ENCODE results near the gene BHLHE40.
A peak's percentile ranks its signal among the peaks of the same experiment; 100 is the strongest.

Gene BHLHE40

DNA sequence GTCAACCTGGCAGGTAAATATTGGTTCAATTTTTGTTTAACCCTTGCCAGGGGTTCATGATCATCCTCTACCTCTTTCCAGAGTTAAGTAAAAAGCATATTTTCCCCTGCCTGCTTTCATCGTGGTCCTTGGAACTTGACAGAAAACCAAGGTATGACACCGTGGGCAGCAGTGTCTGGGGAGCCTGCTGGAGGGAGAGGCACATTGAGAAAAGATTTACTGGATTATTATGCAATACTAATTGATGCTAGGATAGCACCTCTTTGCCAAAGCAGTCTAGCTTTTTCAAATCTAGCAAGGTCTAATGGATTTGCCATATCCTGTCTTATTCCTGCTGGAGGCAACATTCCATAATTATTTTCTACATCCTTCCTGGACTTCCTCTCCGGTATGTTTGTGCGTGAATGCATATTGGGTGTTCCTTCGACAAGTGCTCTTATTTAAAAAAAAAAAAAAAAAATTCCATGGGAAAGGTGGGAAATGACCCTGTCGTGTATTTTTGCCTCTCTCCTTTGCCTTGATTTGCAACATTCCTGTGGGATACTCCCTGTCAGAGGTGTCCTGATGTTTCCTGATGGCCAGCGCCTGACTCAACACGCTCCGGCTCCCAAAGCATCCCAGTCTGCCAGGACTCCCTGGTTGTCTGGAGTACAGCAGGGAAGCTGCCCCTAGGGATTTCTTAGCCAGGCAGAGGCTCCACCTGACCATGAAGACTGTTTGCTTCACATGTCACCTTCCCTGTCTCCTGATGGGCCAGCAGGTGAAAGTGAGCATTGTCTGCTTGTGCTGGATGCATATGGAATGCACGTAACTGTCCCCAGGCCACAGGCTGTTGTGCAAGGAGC is 6.3 kb downstream of the BHLHE40 start:
- peak; percentile 9 for ATAC-seq
- TF ChIP-seq POU6F1 (CRISPR knock-in tag; IDR thresholded peaks at IDR 0.05; ENCODE audit: borderline replicate concordance, low read depth) (no peak), ISL1 (CRISPR knock-in tag; IDR thresholded peaks at IDR 0.05) (no peak), OSR1 (CRISPR knock-in tag; IDR thresholded peaks at IDR 0.05) (no peak), RARB (CRISPR knock-in tag; IDR thresholded peaks at IDR 0.05) (peak; percentile 65; the same call in 1 of the 2 replicates), PPARA (CRISPR knock-in tag; IDR thresholded peaks at IDR 0.05; ENCODE audit: borderline replicate concordance) (no peak), CREB5 (CRISPR knock-in tag; IDR thresholded peaks at IDR 0.05; ENCODE audit: low read depth) (no peak; the same call in 1 of the 2 replicates), ZFP3 (CRISPR knock-in tag; IDR thresholded peaks at IDR 0.05) (no peak), PATZ1 (CRISPR knock-in tag; IDR thresholded peaks at IDR 0.05; ENCODE audit: borderline replicate concordance) (0 out of 2 replicates have a peak, but pooled peaks have one; percentile 24), CSDC2 (CRISPR knock-in tag; IDR thresholded peaks at IDR 0.05) (no peak), ESRRG (CRISPR knock-in tag; IDR thresholded peaks at IDR 0.05) (0 out of 2 replicates have a peak, but pooled peaks have one; percentile 30), TSHZ2 (CRISPR knock-in tag; IDR thresholded peaks at IDR 0.05) (no peak), ZC3H10 (CRISPR knock-in tag; IDR thresholded peaks at IDR 0.05) (peak; percentile 55; the same call in 1 of the 2 replicates)
- TF ChIP-seq, protein P1, sequence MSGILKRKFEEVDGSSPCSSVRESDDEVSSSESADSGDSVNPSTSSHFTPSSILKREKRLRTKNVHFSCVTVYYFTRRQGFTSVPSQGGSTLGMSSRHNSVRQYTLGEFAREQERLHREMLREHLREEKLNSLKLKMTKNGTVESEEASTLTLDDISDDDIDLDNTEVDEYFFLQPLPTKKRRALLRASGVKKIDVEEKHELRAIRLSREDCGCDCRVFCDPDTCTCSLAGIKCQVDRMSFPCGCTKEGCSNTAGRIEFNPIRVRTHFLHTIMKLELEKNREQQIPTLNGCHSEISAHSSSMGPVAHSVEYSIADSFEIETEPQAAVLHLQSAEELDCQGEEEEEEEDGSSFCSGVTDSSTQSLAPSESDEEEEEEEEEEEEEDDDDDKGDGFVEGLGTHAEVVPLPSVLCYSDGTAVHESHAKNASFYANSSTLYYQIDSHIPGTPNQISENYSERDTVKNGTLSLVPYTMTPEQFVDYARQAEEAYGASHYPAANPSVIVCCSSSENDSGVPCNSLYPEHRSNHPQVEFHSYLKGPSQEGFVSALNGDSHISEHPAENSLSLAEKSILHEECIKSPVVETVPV (CRISPR knock-in tag; IDR thresholded peaks at IDR 0.05) = peak; percentile 50; the same call in 1 of the 2 replicates

DNA sequence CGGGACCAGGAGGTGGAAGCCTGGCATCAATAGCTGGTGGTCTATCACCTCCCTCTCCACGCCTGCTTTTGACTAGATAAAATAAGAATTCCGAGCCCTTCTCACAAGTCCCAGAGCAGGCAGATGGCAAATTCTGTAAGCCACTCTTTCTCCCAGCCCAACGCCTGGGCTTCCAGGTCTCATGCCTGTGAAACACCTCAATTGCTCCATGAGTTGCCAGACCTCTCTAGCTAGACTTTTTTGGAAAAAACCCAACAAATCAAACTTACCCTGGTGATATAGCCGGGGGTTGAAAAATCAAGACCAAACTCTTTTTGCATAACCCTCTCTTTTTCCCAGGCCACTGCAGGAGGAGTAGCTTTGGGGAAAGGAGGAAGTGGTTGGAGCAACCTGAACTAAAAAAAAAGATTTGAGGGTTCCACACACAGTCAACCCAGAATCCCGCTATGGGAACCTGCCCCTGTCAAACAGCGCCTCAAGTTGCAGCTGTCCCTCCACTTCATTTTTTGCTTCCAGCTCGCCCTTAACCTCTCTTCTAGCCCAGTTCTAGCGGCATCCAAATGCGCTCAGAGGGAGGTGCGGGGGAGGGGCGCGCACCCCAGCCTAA is 7.0 kb downstream of the BHLHE40 start:
- TF ChIP-seq PATZ1 (CRISPR knock-in tag; IDR thresholded peaks at IDR 0.05; ENCODE audit: borderline replicate concordance) = no peak
- peak; percentile 20; the same call in 1 of the 2 replicates for TF ChIP-seq CREB5 (CRISPR knock-in tag; IDR thresholded peaks at IDR 0.05; ENCODE audit: low read depth)
- peak; percentile 6 for ATAC-seq
